GM19193 (cell line): ENCODE results near the gene KLF2.

Source experiments
- POLR2A ChIP-seq: IDR thresholded peaks from 4 replicates; pipeline ENCODE4 v1.6.1; 2011; ENCODE audit not compliant: insufficient read depth, insufficient read length; ENCODE audit errors: extremely low read depth

Gene KLF2

GRCh38 chr19:16364231-16364865 is 39.7 kb downstream of the KLF2 start:
- no peak for TF ChIP-seq POLR2A

- TF ChIP-seq POLR2A: no peak
Measured at GRCh38 chr19:16365300-16365996, 40.8 kb downstream of the KLF2 start.

DNA sequence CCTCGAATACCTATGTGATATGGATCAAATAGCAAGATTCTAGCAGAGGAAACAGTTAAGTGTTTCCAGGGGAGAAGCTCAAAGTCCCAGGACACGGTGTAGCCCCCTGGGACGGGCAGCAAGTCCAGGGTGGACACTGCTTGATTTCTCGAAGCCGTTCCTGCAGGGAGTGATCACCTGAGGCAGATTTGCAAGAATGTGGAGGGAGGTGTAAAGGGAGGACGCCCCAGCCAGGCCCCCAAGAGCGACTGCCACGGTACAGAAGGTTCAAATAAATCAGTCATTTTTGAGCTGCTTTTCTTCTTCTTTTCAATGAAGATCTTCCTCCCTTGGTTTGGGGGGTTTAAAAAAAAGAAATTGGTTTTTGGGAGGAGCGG is 41.4 kb downstream of the KLF2 start:
- no peak for TF ChIP-seq POLR2A

- TF ChIP-seq POLR2A: no peak
Measured at GRCh38 chr19:16366433-16367260, 42.0 kb downstream of the KLF2 start.

DNA sequence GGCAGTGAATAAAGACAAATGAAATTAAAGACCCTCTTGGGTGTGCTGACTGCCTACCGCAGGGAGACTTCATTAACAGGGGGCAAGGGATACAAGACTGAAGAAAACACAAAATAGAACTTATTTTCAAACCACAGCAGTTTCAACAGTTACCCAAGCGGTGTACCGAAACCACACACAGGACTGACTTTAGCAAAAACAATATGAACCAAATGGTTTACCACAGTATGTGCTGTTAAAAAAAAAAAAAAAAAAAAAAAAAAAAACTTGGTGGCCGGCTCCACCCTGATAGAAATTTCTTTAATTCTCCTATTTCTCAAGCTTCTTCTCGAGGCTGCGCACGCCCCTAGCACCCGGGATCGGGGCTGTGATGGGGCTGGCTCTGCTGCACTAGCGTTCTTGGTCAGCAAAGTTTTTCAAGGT is 42.6 kb downstream of the KLF2 start:
- peak; percentile 19 for TF ChIP-seq POLR2A

GRCh38 chr19:16368385-16369305 is 44.0 kb downstream of the KLF2 start:
- no peak for TF ChIP-seq POLR2A

GRCh38 chr19:16369306-16369663 is 44.7 kb downstream of the KLF2 start:
- no peak for TF ChIP-seq POLR2A

GRCh38 chr19:16369664-16370576 is 45.3 kb downstream of the KLF2 start:
- TF ChIP-seq POLR2A: no peak

DNA sequence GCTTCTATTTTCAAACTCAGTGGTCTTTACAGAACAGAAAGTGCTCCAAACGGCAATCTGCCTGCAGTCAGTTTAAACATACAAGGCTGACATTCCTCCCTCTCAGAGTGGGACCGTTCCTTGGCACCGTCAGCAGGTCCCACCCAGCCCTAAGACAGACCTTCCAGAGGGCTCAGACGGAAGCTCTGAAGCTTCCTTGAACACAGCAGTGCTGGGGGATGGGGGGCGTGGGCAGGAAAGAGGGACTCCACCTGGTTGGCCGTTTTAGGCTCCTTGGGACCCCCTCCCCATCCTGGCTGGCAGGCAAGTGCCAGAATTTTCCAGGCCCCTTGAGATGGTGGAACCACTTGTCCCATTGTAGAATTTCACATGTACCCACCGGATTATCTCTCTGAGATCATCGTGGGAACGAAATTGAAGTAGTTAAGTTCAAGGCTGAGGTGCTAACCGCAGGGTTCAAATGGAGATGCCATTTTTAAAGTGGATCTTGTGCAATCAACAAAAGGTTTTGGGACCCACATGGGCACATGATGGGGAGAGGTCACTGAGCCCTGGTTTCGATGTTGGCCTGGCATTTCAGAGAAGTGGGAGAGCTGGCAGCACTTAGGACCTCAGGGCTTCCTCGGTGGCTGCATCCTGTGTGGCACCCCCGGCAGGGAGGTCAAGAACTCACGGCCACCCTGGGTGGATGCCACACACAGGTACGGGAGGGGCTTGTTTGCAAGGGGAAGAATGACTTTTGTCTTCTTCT is 46.2 kb downstream of the KLF2 start:
- TF ChIP-seq POLR2A: no peak

DNA sequence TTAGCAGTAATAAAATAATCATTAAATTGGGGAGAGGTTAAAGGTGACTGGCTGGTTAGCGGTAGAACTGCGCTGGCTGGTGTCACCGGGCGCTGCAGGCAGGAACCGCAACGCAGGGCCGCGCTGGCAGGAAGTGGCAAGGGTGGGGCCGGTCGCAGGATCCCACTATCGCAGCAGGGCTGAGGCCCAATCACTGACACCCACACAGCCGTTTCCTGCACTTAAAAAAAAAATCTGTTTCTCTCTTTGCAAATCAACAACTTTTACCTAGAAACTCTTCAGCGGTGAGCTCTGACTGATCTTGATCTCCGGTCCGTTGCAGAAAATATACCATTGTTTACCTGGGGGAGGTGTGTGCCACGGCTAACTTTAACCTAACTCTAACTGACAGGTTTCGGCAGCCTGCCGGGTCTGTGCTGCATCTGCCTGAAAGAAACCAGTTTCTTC is 46.9 kb downstream of the KLF2 start:
- TF ChIP-seq POLR2A: peak; percentile 45

DNA sequence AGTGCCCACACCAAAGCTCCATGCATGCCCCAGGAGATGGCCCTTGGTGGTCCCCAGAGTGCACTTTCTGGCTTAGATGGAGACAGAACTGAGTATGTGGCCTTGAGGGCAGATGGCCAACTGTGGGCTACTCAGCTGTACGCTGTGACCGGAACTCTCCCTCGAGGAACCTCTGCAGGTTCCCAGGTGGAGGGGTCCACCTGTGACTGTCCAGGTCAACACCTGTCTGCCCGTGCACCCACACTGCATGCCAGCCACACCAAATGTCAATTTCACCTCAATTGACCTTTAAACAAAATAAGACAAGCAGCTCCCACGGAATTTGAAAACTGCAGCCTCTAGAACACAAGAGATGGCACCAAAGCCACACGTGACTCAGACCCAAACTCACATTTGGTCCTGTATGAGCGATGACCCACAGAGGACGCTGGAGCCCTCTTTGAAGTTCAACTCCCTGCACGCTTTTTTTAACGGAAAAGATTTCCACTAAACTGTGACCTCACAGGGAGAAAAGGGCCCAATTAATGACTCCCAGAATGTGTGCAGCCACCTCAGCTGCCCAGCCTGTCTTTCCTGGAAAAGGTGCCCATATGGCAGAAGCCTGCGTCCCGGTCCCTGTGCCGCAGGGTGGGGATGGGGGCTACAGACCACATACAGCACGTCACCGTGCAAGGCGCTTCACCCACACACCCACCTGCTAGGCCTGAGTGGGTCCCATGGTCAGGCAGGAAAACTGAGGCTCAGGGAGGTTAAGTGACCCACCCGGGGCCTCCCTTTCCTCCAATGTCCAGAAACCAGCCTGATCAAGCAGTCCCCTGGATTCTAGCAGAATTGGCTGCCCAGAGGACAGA is 47.7 kb downstream of the KLF2 start:
- TF ChIP-seq POLR2A: no peak

DNA sequence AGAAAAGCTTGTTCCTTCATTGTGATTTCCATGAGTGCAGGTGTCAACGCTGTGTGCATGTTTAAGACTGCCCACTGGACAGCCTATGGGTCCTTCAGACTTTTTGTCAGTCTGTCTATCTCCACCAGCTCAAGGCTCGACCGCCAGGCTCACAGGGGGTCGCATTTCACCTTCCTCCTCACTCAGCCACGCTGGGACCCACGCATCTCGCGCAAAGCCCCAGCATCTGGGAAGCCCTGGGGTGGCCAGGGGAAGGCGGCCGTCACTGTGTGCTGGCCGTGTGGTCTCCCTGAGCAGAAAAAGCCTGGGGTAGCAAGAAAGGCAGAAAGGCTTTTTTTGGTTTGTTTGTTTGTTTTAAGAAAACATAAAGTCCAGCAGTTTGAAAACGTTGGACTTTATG is 48.5 kb downstream of the KLF2 start:
- no peak for TF ChIP-seq POLR2A
